Fibroblast of lung (primary cell): ENCODE measurements around the gene TRPV4.

Experiments used
- CTCF ChIP-seq, 2 donors: IDR thresholded peaks in 1 of 2; conservative IDR thresholded peaks in 1 of 2; 1 replicate in 1 of 2; 2 replicates in 1 of 2; pipeline ENCODE4 v1.5.1; 2011 to 2012; ENCODE audit warnings: low read length in 2 of 2, control low read depth in 1 of 2, inconsistent platforms in 1 of 2, low read depth in 1 of 2, mild to moderate bottlenecking in 1 of 2
- EZH2 ChIP-seq: IDR thresholded peaks from 2 replicates; pipeline ENCODE4 v1.5.1; 2012; ENCODE audit warnings: low read length, control low read depth, mild to moderate bottlenecking; ENCODE audit errors: missing control alignments

- TF ChIP-seq EZH2: no peak
- no peak for TF ChIP-seq CTCF (conservative IDR thresholded peaks at IDR 0.05 in 1 of 2, IDR thresholded peaks at IDR 0.05 in 1 of 2; ENCODE audit: low read depth in 1 of 2, low read length in 2 of 2)
Observed at GRCh38 chr12:109785854-109786253, 47.3 kb downstream of the TRPV4 start.
